BE2C (cell line): Measurements from ENCODE around the gene NBEAL1.

Experiments
- DNase-seq: peaks from one replicate; pipeline ENCODE4 v3.0.0-alpha.2; 2020
- H3K27me3 ChIP-seq: fragments of 250-450 bp; sonication (Bioruptor Pico); 2 replicates; pipeline ENCODE4 v1.5.1; 2020; ENCODE audit warnings: mild to moderate bottlenecking
- H3K36me3 ChIP-seq: fragments of 250-450 bp; sonication (Bioruptor Pico); 2 replicates; pipeline ENCODE4 v1.5.1; 2020; ENCODE audit warnings: mild to moderate bottlenecking
- H3K4me1 ChIP-seq: fragments of 250-450 bp; sonication (Bioruptor Pico); 2 replicates; pipeline ENCODE4 v1.5.1; 2020
- H3K4me3 ChIP-seq: 2 replicates; pipeline ENCODE4 v1.5.1; 2011; ENCODE audit warnings: low read depth, low read length
- H3K9me3 ChIP-seq: fragments of 250-450 bp; sonication (Bioruptor Pico); 2 replicates; pipeline ENCODE4 v1.5.1; 2020
- TF ChIP-seq, protein P1 (sequence below): IDR thresholded peaks from 2 replicates; pipeline ENCODE4 v1.5.1; 2012; ENCODE audit warnings: mild to moderate bottlenecking, low read depth, low read length

Gene NBEAL1

GRCh38 chr2:203019142-203019541, 4.5 kb downstream of the NBEAL1 start:
- no peak overlapping the region for H3K4me3 ChIP-seq

DNA sequence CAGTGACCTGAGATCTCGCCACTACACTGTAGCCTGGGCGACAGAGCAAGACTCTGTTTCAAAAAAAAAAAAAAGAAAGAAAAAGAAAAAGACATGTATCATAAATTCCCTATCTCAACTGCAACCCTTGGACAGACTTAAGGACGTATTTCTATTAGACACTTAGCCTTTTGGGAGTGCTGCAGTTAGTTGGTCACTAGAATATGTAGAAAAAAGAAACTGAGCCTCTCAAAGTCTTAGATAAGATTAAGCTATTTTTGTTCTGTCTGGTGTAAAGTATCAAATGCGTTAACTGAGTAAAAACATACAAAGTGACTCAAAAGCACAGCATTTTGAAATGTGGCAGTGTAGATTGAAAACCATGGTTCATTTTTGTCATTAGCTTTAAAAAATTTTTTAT, 7.3 kb downstream of the NBEAL1 start:
- no peaks in the 10 kb centered on the region for H3K9me3 ChIP-seq
- H3K4me3 ChIP-seq, result no peak overlapping the region
- no peaks in the 10 kb centered on the region for H3K36me3 ChIP-seq
- no peaks in the 10 kb centered on the region for H3K4me1 ChIP-seq
- no peaks in the 10 kb centered on the region for H3K27me3 ChIP-seq
- TF ChIP-seq, protein P1, sequence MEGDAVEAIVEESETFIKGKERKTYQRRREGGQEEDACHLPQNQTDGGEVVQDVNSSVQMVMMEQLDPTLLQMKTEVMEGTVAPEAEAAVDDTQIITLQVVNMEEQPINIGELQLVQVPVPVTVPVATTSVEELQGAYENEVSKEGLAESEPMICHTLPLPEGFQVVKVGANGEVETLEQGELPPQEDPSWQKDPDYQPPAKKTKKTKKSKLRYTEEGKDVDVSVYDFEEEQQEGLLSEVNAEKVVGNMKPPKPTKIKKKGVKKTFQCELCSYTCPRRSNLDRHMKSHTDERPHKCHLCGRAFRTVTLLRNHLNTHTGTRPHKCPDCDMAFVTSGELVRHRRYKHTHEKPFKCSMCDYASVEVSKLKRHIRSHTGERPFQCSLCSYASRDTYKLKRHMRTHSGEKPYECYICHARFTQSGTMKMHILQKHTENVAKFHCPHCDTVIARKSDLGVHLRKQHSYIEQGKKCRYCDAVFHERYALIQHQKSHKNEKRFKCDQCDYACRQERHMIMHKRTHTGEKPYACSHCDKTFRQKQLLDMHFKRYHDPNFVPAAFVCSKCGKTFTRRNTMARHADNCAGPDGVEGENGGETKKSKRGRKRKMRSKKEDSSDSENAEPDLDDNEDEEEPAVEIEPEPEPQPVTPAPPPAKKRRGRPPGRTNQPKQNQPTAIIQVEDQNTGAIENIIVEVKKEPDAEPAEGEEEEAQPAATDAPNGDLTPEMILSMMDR, result no peak
- no peak for DNase-seq

More at GRCh38 chr2:203019142-203019541, 4.5 kb downstream of the NBEAL1 start:
- no peaks in the 10 kb centered on the region for H3K27me3 ChIP-seq
- H3K36me3 ChIP-seq, result no peaks in the 10 kb centered on the region
- no peaks in the 10 kb centered on the region for H3K9me3 ChIP-seq
- H3K4me1 ChIP-seq, result no peaks in the 10 kb centered on the region
- TF ChIP-seq, protein P1, result no peak
- no peak for DNase-seq

- no peaks in the 10 kb centered on the region for H3K9me3 ChIP-seq
- H3K4me3 ChIP-seq, result no peak overlapping the region
- TF ChIP-seq, protein P1, result no peak
- DNase-seq, result no peak
- no peaks in the 10 kb centered on the region for H3K36me3 ChIP-seq
- H3K4me1 ChIP-seq, result no peaks in the 10 kb centered on the region
- H3K27me3 ChIP-seq, result no peaks in the 10 kb centered on the region
Measured at GRCh38 chr2:203022751-203023150, 8.1 kb downstream of the NBEAL1 start.

GRCh38 chr2:203025592-203025991, 10.9 kb downstream of the NBEAL1 start:
- no peak for DNase-seq
- no peaks in the 10 kb centered on the region for H3K9me3 ChIP-seq
- H3K4me1 ChIP-seq, result no peaks in the 10 kb centered on the region
- H3K4me3 ChIP-seq, result no peak overlapping the region
- TF ChIP-seq, protein P1, result no peak
- H3K36me3 ChIP-seq, result no peaks in the 10 kb centered on the region
- H3K27me3 ChIP-seq, result no peaks in the 10 kb centered on the region

- H3K36me3 ChIP-seq, result no peaks in the 10 kb centered on the region
- H3K4me3 ChIP-seq, result no peak overlapping the region
- TF ChIP-seq, protein P1, result no peak
- no peak for DNase-seq
- H3K27me3 ChIP-seq, result no peaks in the 10 kb centered on the region
- H3K4me1 ChIP-seq, result no peaks in the 10 kb centered on the region
- no peaks in the 10 kb centered on the region for H3K9me3 ChIP-seq
Measured at GRCh38 chr2:203030545-203030944, 15.9 kb downstream of the NBEAL1 start.

DNA sequence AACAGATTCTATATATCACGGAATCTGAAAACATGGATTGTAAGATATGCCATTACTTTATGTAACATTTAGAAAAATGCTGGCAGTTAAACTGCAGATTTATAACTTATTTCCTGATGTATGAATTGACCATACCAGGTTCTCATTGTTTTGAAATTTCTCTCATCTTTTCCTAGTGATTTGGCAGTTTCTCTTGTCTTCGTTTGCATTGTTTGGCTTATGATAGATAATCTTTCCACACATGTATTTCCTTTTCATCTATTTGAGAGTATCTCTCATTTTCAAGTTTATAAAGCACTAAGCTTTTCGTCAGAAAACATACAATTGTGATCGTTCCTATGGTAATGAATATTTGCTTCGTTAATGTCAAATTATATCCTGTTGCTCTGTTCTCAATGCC, 16.3 kb downstream of the NBEAL1 start:
- Histone ChIP-seq H3K27me3 (no peaks in the 10 kb centered on the region), H3K4me1 (no peaks in the 10 kb centered on the region), H3K9me3 (no peaks in the 10 kb centered on the region), H3K36me3 (no peaks in the 10 kb centered on the region), H3K4me3 (no peak overlapping the region)
- TF ChIP-seq, protein P1, result no peak
- DNase-seq, result no peak
